GM19193 (cell line): Measurements from ENCODE around the gene CHPF2.

ENCODE experiments used
- POLR2A ChIP-seq: IDR thresholded peaks from 4 replicates; pipeline ENCODE4 v1.6.1; 2011; ENCODE audit not compliant: insufficient read depth, insufficient read length; ENCODE audit errors: extremely low read depth

CHPF2 gene

DNA sequence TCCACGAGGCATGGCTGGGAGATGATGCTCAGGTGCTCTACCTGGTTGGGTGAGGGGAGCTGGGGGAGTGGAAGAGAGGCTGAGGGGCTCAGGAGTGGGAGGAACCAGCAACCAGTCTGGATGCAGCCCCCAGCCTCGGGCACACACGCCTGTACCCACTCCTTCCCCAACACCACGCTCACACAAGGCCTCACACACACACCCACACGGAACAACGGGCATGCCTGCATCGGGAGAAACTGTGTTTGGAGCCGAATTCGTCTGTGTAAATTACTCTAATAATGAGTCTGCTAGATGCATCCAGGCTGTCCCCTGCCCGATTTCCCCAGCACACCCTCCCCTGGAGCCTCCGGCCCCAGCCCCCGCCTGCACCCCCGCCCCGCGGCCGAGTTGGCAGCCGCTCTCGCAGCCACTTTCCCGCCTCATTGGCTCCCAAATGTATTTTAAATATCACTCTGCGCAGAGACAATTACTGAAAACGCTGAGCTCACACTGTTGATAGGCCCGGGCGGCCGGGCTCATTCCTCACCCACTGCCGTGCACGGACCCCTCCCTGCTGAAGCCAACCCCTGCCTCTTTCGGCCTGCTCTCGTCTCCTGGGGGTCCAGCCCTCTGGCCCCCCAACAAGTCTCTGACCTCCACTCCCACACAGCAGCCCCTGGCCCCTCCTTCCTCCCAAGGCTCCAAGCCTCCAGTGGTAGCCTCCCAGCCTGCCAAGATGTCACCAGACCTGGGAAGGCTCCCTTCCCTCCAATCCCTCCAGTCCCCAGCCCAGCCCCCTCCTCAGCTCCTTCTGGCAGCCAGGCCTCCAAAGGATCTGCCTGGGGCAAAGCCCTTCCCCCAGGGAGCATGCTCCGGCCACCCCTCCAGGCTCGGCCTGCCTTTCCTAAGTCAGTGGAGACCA lies 33.1 kb upstream of the CHPF2 start:
- no peak for TF ChIP-seq POLR2A

GRCh38 chr7:151201344-151201743 lies 30.9 kb upstream of the CHPF2 start:
- TF ChIP-seq POLR2A: no peak

DNA sequence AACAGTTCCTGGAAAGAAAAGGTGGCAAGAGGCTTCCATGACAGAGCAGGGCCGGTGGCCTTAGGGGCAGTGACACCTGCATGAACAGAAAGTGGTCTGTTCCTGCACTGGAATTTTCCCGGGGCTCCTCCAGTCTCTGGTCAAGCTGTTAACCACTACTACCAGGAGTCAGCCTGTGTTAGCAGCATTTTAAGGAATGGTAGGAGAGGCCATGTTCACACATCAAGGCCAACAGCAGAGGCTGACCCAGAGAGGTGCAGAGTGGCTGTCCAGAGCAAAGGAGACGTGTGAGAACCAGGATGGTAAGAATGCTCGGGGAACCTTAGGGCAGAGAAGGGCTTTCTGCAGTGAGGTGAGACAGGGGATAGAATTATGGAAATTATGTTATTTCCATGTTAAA lies 30.5 kb upstream of the CHPF2 start:
- TF ChIP-seq POLR2A: no peak

- no peak for TF ChIP-seq POLR2A
Measured at GRCh38 chr7:151202836-151203235, 29.4 kb upstream of the CHPF2 start.

GRCh38 chr7:151204383-151205032 lies 27.8 kb upstream of the CHPF2 start:
- TF ChIP-seq POLR2A: no peak

- TF ChIP-seq POLR2A: no peak
Measured at GRCh38 chr7:151205730-151206129, 26.6 kb upstream of the CHPF2 start.

DNA sequence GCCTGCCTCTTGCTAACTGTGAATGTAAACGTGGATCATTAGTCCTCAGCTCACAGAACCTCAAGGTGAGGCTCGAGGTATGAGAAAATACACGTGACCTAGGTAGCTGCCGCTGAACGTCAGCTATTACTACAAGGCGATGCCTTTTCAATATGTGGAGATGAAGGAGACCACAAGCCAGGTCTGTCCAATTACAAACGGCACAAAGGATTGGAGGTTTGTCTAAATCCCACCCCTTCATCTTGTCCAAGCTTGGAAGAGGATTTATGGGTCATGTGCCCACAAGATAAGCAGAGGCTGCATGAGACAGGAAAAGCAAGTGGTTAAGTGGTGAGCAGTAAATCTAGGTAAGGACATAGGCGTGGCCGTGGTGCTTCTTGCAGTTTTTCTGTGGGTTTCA lies 25.4 kb upstream of the CHPF2 start:
- TF ChIP-seq POLR2A: no peak

- TF ChIP-seq POLR2A: no peak
Measured at GRCh38 chr7:151207315-151207714, 25.0 kb upstream of the CHPF2 start.

DNA sequence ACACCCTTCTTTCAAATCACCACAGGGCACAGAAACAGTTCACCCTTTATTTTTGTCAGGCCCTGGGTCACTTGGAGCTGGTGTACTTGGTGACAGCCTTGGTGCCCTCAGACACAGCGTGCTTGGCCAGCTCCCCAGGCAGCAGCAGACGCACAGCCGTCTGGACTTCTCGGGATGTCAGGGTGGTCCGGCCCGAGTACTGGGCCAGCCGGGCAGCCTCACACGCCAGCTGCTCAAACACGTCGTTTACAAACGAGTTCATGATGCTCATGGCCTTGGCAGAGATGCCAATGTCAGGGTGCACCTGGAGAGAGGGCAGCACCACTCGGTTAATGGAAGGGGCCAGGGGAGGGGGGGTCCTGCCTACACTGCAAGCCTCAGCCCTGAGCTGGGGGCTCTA lies 24.5 kb upstream of the CHPF2 start:
- TF ChIP-seq POLR2A: no peak

DNA sequence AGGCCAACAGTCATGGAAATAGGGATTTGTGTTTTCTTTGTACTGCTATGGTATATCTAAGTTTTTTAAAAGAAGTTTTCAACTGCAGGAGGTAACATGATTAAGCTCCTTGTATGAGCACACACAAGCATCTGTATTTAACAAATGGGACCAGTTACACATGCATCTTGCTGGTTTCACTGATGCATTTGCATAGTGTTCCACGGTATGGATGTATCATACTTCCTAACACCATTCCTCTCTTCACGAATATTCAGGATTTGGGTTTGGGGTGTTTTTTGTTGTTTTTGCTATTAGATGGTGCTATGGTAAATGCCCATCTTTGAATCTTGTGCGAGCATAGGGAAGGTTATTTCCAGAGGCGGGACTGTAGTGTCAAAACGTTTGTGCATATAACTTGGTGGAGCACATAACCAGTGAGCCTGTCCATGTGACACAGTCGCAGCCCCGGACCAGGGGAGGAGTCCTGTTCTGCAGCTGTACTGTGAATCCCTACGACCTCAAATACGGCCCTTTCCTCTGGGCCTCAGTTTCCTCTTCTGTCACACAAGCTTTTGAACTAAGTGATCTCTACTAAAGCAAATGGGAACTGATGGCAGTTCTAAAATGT lies 23.9 kb upstream of the CHPF2 start:
- no peak for TF ChIP-seq POLR2A

GRCh38 chr7:151209588-151209987 lies 22.7 kb upstream of the CHPF2 start:
- no peak for TF ChIP-seq POLR2A

GRCh38 chr7:151210087-151210854 lies 22.0 kb upstream of the CHPF2 start, which contains the start of gene H2BK1:
Gene H2BK1, minus strand, starts transcription at chr7:151210488. Its CDS starts 170 bp downstream, at chr7:151210318.
- no peak for TF ChIP-seq POLR2A

DNA sequence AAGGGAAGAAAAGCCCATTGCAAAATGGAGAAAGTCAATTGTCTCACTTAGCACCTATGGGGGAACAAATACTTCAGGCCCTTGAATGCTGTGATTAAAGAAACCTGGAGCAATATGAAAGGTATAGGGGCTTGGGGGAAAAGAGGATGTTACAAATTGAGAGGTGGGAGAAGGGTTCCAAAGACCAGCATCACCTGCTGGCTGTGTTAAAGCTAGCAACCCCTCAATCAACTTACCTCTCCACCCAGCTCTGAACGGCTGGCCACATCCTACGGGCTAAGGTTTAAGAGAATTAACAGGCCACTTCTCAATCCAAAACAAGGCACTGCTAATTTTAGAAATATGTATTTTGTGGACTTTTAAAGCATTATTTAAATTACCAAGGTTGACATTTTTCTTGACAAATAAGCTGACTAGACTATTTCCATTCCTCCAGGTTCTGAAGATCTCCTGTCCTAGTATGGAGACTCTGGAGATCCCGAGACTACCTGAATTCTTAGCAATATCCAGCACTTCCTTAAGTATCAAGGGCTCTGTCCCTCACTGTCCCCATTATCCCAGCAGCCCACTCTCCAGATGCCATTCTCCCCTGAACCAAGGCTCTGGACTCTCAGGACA lies 21.0 kb upstream of the CHPF2 start:
- TF ChIP-seq POLR2A: no peak

- no peak for TF ChIP-seq POLR2A
Measured at GRCh38 chr7:151212626-151213025, 19.7 kb upstream of the CHPF2 start.
